K562 (cell line): ENCODE results near the gene PRTFDC1. TPM values are rescaled to one million over a fixed set of nuclear protein-coding genes. Genes with fewer than 3 reads are reported as not detected.

Experiments
- ELF1 ChIP-seq: fragments of 200-800 bp; sonication (Bioruptor generic); IDR thresholded peaks from 2 replicates; pipeline ENCODE4 v1.6.1; 2016; ENCODE audit warnings: missing genetic modification characterization, missing compliant biosample characterization
- ETS2 ChIP-seq: IDR thresholded peaks from 2 replicates; pipeline ENCODE4 v1.6.1; 2016; ENCODE audit warnings: borderline replicate concordance, missing genetic modification characterization, mild to moderate bottlenecking, moderate library complexity, missing compliant biosample characterization; ENCODE audit not compliant: poor library complexity, severe bottlenecking
- FOXJ2 ChIP-seq: fragments of 200-800 bp; sonication (Bioruptor generic); IDR thresholded peaks from 2 replicates; pipeline ENCODE4 v1.6.1; 2016; ENCODE audit warnings: missing genetic modification characterization, missing compliant biosample characterization
- GTF2A2 ChIP-seq: IDR thresholded peaks from 2 replicates; pipeline ENCODE4 v1.6.1; 2016; ENCODE audit warnings: mild to moderate bottlenecking, missing genetic modification characterization, missing compliant biosample characterization
- HDAC1 ChIP-seq, 2 experiments: fragments of 450-650 bp; IDR thresholded peaks; 2 replicates each; pipeline ENCODE4 v1.6.1; 2016 to 2017; ENCODE audit warnings: inconsistent platforms in 1 of 2, mild to moderate bottlenecking in 1 of 2, moderate library complexity in 1 of 2
- JUND ChIP-seq, 2 experiments: IDR thresholded peaks; 2 replicates in 1 of 2; 3 replicates in 1 of 2; pipeline ENCODE4 v1.6.1; 2011; ENCODE audit warnings: borderline replicate concordance in 2 of 2, low read depth in 2 of 2, low read length in 2 of 2, improper control_type of control experiment in 1 of 2, missing biosample characterization in 1 of 2, missing genetic modification characterization in 1 of 2, missing genetic modification reagents in 1 of 2
- MCM3 ChIP-seq: fragments of 450-650 bp; IDR thresholded peaks from 2 replicates; pipeline ENCODE4 v1.6.1; 2016
- NRF1 ChIP-seq, 2 experiments: fragments of 450-650 bp; IDR thresholded peaks in 1 of 2; conservative IDR thresholded peaks in 1 of 2; 2 replicates each; pipeline ENCODE4 v1.6.1; 2014; ENCODE audit warnings: mild to moderate bottlenecking in 2 of 2
- POLR2G ChIP-seq: fragments of 200-400 bp; formaldehyde crosslinking; IDR thresholded peaks from 2 replicates; pipeline ENCODE4 v1.6.1; 2017; ENCODE audit warnings: low read depth, mild to moderate bottlenecking, antibody characterized with exemption, low read length, moderate library complexity
- SMC3 ChIP-seq: conservative IDR thresholded peaks from 2 replicates; pipeline ENCODE4 v1.6.1; 2011; ENCODE audit warnings: low read depth, low read length, improper control_type of control experiment; ENCODE audit not compliant: insufficient read depth
- ZBTB17 ChIP-seq: fragments of 450-650 bp; formaldehyde crosslinking; IDR thresholded peaks from 2 replicates; pipeline ENCODE4 v1.4.0; 2020; ENCODE audit warnings: mild to moderate bottlenecking
- ZEB2 ChIP-seq: fragments of 450-650 bp; IDR thresholded peaks from 2 replicates; pipeline ENCODE4 v1.6.1; 2016
- ZNF12 ChIP-seq: sonication (generic); formaldehyde crosslinking; IDR thresholded peaks from 2 replicates; pipeline ENCODE4 v1.4.0; 2020; ENCODE audit warnings: mild to moderate bottlenecking, missing genetic modification reagents
- ZNF586 ChIP-seq: fragments of 450-650 bp; formaldehyde crosslinking; conservative IDR thresholded peaks from 2 replicates; pipeline ENCODE4 v1.4.0; 2020; ENCODE audit warnings: mild to moderate bottlenecking, moderate library complexity
- polyA plus RNA-seq, 8 experiments: library from polyadenylated mRNA; depleted of rRNA in 4 of 8; stranded (reverse) in 5 of 8; unstranded in 3 of 8; fragments of >200 nt; fragmentation: Nextera tagmentation in 2 of 8; fragmentation: Illumina TruSeq in 1 of 8; extraction: Ambion mirVana in 2 of 8; extraction: Trizol in 1 of 8; gene quantifications; 2 replicates each; pipeline versions ENCODE4 v1.2.1 to v1.2.3, GENCODE V29; 2011 to 2014; ENCODE audit warnings: inconsistent platforms in 1 of 8, missing spikeins in 1 of 8
- total RNA-seq, 7 experiments: library from RNA; depleted of rRNA in 6 of 7; stranded (reverse); fragments of >200 nt in 6 of 7; fragmentation: Illumina TruSeq in 2 of 7; extraction: Trizol in 2 of 7; gene quantifications; 2 replicates each; pipeline versions ENCODE4 v1.2.1 to v1.2.3, GENCODE V29; 2011 to 2021; ENCODE audit warnings: low replicate concordance in 1 of 7
- TF ChIP-seq, protein P1 (sequence below), 2 experiments: fragments of 450-650 bp in 1 of 2; sonication (generic) in 1 of 2; formaldehyde crosslinking in 1 of 2; IDR thresholded peaks; 2 replicates each; pipeline versions ENCODE4 v1.7.1 to v1.9.0; 2016 to 2022; ENCODE audit warnings: inconsistent platforms in 1 of 2, mild to moderate bottlenecking in 1 of 2, missing genetic modification reagents in 1 of 2
- TF ChIP-seq, protein P2 (sequence below), 2 experiments: fragments of 450-650 bp; IDR thresholded peaks; 2 replicates each; pipeline ENCODE4 v1.6.1; 2016

The PRTFDC1 gene
- total and polyA plus RNA-seq, 9 of the 15 experiments (the other 6 are each of a cell fraction or from before 2014, with no cell fraction given): 7.0 to 27.6 (median 10.0) TPM

DNA sequence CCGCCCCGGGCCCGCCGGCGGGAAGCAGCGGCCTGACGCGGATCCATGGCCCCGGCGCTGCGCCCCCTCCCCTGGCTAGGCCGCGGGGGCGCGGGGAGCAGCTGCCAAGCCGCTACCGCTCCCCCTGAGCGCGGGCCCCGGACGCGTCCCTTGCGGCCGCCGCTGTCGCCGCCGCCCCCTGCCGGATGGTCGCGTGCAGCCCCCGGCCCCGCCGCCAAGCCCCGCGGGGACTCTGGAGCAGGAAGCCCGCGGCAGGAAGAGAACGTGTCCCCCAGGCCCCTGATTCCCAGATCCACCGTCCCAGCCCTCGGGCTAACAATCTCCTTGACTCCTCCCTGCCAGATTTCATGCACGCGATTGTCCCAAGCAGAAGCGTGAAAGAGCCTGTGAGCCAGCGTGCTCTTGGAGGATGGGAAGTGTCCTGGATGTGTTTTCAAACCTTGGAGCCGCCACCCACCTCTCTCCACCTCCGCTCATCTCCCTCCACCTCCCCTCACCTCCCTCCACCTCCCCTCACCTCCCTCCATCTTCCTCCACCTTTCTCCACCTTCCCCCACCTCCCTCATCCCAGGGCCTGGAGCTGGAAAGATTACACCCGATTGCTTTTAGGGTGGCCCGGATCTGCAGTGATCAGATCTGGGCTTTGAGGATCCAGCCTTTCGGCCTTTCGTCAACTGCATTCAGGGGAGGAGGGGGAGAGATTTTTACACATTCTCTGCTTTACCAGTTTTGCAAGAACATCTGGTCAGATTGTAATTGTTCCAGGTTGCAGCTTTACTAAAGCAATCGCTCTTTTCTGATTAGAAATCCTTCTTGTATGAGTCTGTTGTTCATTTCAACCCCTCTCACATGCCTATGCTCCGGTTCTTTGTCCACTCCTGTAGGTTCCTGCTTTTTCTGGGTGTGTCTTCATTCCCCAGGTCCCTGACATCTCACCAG lies 570 bp upstream of the PRTFDC1 start (continued):
- TF ChIP-seq, protein P1, sequence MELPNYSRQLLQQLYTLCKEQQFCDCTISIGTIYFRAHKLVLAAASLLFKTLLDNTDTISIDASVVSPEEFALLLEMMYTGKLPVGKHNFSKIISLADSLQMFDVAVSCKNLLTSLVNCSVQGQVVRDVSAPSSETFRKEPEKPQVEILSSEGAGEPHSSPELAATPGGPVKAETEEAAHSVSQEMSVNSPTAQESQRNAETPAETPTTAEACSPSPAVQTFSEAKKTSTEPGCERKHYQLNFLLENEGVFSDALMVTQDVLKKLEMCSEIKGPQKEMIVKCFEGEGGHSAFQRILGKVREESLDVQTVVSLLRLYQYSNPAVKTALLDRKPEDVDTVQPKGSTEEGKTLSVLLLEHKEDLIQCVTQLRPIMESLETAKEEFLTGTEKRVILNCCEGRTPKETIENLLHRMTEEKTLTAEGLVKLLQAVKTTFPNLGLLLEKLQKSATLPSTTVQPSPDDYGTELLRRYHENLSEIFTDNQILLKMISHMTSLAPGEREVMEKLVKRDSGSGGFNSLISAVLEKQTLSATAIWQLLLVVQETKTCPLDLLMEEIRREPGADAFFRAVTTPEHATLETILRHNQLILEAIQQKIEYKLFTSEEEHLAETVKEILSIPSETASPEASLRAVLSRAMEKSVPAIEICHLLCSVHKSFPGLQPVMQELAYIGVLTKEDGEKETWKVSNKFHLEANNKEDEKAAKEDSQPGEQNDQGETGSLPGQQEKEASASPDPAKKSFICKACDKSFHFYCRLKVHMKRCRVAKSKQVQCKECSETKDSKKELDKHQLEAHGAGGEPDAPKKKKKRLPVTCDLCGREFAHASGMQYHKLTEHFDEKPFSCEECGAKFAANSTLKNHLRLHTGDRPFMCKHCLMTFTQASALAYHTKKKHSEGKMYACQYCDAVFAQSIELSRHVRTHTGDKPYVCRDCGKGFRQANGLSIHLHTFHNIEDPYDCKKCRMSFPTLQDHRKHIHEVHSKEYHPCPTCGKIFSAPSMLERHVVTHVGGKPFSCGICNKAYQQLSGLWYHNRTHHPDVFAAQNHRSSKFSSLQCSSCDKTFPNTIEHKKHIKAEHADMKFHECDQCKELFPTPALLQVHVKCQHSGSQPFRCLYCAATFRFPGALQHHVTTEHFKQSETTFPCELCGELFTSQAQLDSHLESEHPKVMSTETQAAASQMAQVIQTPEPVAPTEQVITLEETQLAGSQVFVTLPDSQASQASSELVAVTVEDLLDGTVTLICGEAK (IDR thresholded peaks at IDR 0.05): 0 out of 2 replicates have a peak, but pooled peaks have one; percentile 19
- TF ChIP-seq, protein P1 (CRISPR knock-in tag; IDR thresholded peaks at IDR 0.05): no peak
- 0 out of 2 replicates have a peak, but pooled peaks have one; percentile 43 for TF ChIP-seq ZEB2
- TF ChIP-seq ZNF586 (CRISPR knock-in tag): no peak
- no peak for TF ChIP-seq GTF2A2 (tag)
- no peak for TF ChIP-seq FOXJ2
- peak in 1 of 2 experiments; percentile 60; a peak in 1 of 4 replicates for TF ChIP-seq HDAC1 (IDR thresholded peaks at IDR 0.05)
- TF ChIP-seq ZBTB17 (CRISPR knock-in tag): peak; percentile 16; the same call in 1 of the 2 replicates
- TF ChIP-seq ELF1 (tag): peak; percentile 43; the same call in 1 of the 2 replicates
- no peak for TF ChIP-seq ETS2
- no peak for TF ChIP-seq JUND (IDR thresholded peaks at IDR 0.05; ENCODE audit: borderline replicate concordance, low read depth, low read length)
- TF ChIP-seq JUND (tag; IDR thresholded peaks at IDR 0.05; ENCODE audit: borderline replicate concordance, low read depth, low read length): no peak
- no peak for TF ChIP-seq ZNF12 (CRISPR knock-in tag)
- no peak for TF ChIP-seq NRF1 (conservative IDR thresholded peaks at IDR 0.05 in 1 of 2, IDR thresholded peaks at IDR 0.05 in 1 of 2)
- no peak for TF ChIP-seq MCM3
- TF ChIP-seq, protein P2, sequence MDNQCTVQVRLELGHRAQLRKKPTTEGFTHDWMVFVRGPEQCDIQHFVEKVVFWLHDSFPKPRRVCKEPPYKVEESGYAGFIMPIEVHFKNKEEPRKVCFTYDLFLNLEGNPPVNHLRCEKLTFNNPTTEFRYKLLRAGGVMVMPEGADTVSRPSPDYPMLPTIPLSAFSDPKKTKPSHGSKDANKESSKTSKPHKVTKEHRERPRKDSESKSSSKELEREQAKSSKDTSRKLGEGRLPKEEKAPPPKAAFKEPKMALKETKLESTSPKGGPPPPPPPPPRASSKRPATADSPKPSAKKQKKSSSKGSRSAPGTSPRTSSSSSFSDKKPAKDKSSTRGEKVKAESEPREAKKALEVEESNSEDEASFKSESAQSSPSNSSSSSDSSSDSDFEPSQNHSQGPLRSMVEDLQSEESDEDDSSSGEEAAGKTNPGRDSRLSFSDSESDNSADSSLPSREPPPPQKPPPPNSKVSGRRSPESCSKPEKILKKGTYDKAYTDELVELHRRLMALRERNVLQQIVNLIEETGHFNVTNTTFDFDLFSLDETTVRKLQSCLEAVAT (IDR thresholded peaks at IDR 0.05): peak in 1 of 2 experiments; percentile 48; a peak in 2 of 4 replicates
- peak; percentile 35; the same call in 1 of the 2 replicates for TF ChIP-seq POLR2G
- no peak for TF ChIP-seq SMC3
